Omental fat pad (tissue), 4 donors: ENCODE data around the gene EIF3L. TPM values are rescaled to one million over a fixed set of nuclear protein-coding genes. Genes with fewer than 3 reads are reported as not detected.
A peak's percentile ranks its signal among the peaks of the same experiment; 100 is the strongest.

Source experiments
- ATAC-seq: fragments of 150-250 bp; one replicate; pipeline ENCODE4 v1.9.1; 2016; ENCODE audit warnings: mild to moderate bottlenecking, moderate library complexity; ENCODE audit not compliant: low FRiP score
- DNase-seq: peaks from one replicate; pipeline ENCODE4 v3.0.0-alpha.2; 2019; ENCODE audit warnings: low spot score
- CTCF ChIP-seq, 3 donors: fragments of 450-650 bp; IDR thresholded peaks; one replicate each; pipeline ENCODE4 v1.5.1; 2016 to 2017; ENCODE audit warnings: antibody characterized with exemption in 3 of 3, mild to moderate bottlenecking in 3 of 3, moderate library complexity in 2 of 3
- total RNA-seq, 4 donors: library from RNA; depleted of rRNA; stranded (reverse); fragments of >200 nt; gene quantifications; one replicate each; pipeline ENCODE4 v1.1.0, GENCODE V29; 2016

EIF3L gene
- total RNA-seq, 4 donors from 2014 or later: 303 to 410 (median 328) TPM

- ATAC-seq (peak; percentile 50), DNase-seq (peak; percentile 84)
- TF ChIP-seq CTCF (IDR thresholded peaks at IDR 0.05): no peak
These were observed 44.1 kb upstream of the EIF3L start for GRCh38 chr22:37804881-37805809.

GRCh38 chr22:37805810-37806277, 43.4 kb upstream of the EIF3L start:
- DNase-seq (no peak), ATAC-seq (no peak)
- no peak for TF ChIP-seq CTCF (IDR thresholded peaks at IDR 0.05)

GRCh38 chr22:37806409-37807333, 42.5 kb upstream of the EIF3L start:
- DNase-seq (no peak), ATAC-seq (no peak)
- TF ChIP-seq CTCF (IDR thresholded peaks at IDR 0.05): no peak

GRCh38 chr22:37807410-37808293, 41.6 kb upstream of the EIF3L start, which contains the start of gene GCAT:
Gene GCAT, plus strand, starts transcription at chr22:37807934. Its CDS starts 34 bp downstream, at chr22:37807968.
- DNase-seq: peak; percentile 77
- peak; percentile 89 for ATAC-seq
- TF ChIP-seq CTCF (IDR thresholded peaks at IDR 0.05): no peak

- DNase-seq (no peak), ATAC-seq (no peak)
- no peak for TF ChIP-seq CTCF (IDR thresholded peaks at IDR 0.05)
These were observed 40.9 kb upstream of the EIF3L start for GRCh38 chr22:37808294-37808657.

- no peak for DNase-seq
- no peak for TF ChIP-seq CTCF (IDR thresholded peaks at IDR 0.05)
- ATAC-seq: no peak
These were observed 39.4 kb upstream of the EIF3L start for GRCh38 chr22:37809672-37810333.
